Osteoblast (primary cell): ENCODE measurements around the gene HSPA12B. TPM values are rescaled to one million over a fixed set of nuclear protein-coding genes. Genes with fewer than 3 reads are reported as not detected.

Source experiments
- DNase-seq: peaks from one replicate; pipeline ENCODE4 v3.0.0; 2011; ENCODE audit warnings: low spot score, mixed read lengths; ENCODE audit not compliant: insufficient read length; ENCODE audit errors: missing footprints
- H2AFZ ChIP-seq: 2 replicates; pipeline ENCODE4 v1.6.0; 2011; ENCODE audit warnings: mild to moderate bottlenecking, low read length
- H3K27ac ChIP-seq: 2 replicates; pipeline ENCODE4 v1.5.1; 2011; ENCODE audit warnings: mild to moderate bottlenecking, low read depth, low read length, moderate library complexity
- H3K27me3 ChIP-seq: 2 replicates; pipeline ENCODE4 v1.6.0; 2012; ENCODE audit warnings: mild to moderate bottlenecking, control low read depth, inconsistent platforms, low read length, moderate library complexity; ENCODE audit not compliant: insufficient read depth
- H3K36me3 ChIP-seq: 2 replicates; pipeline ENCODE4 v1.5.1; 2011; ENCODE audit warnings: mild to moderate bottlenecking, low read length, control low read depth, moderate library complexity; ENCODE audit not compliant: insufficient read depth
- H3K4me1 ChIP-seq: 2 replicates; pipeline ENCODE4 v1.5.1; 2011; ENCODE audit warnings: mild to moderate bottlenecking, low read length, control low read depth, moderate library complexity; ENCODE audit not compliant: insufficient read depth
- H3K4me2 ChIP-seq: 2 replicates; pipeline ENCODE4 v1.6.0; 2011; ENCODE audit warnings: mild to moderate bottlenecking, low read length; ENCODE audit not compliant: insufficient read depth
- H3K4me3 ChIP-seq: fragments of 200-600 bp; sonication (generic); 3 replicates; pipeline ENCODE4 v1.5.1; 2012; ENCODE audit warnings: mild to moderate bottlenecking, low read length, inconsistent platforms; ENCODE audit not compliant: insufficient read depth
- H3K79me2 ChIP-seq: 2 replicates; pipeline ENCODE4 v1.6.0; 2012; ENCODE audit warnings: mild to moderate bottlenecking, low read length, control low read depth, inconsistent platforms; ENCODE audit not compliant: insufficient read depth
- H3K9me3 ChIP-seq: 2 replicates; pipeline ENCODE4 v1.5.1; 2011; ENCODE audit warnings: low read depth, low read length, control low read depth
- H4K20me1 ChIP-seq: 2 replicates; pipeline ENCODE4 v1.6.0; 2012; ENCODE audit warnings: mild to moderate bottlenecking, low read length, control low read depth; ENCODE audit not compliant: insufficient read depth
- CTCF ChIP-seq: IDR thresholded peaks from 2 replicates; pipeline ENCODE4 v1.5.1; 2011; ENCODE audit warnings: mild to moderate bottlenecking, low read depth, low read length, moderate library complexity; ENCODE audit errors: extremely low read depth
- total RNA-seq: library from RNA; depleted of rRNA; stranded (reverse); fragments of >200 nt; gene quantifications from 2 replicates; pipeline ENCODE4 v1.2.3, GENCODE V29; 2012

Gene HSPA12B
- total RNA-seq, 1 donor: not detected

- DNase-seq: peak; percentile 42
- TF ChIP-seq CTCF: no peak
- no peak overlapping the region for H2AFZ ChIP-seq
Observed at GRCh38 chr20:3704087-3704486, 28.4 kb upstream of the HSPA12B start.

GRCh38 chr20:3705491-3705969, 27.0 kb upstream of the HSPA12B start:
- no peak overlapping the region for H3K4me3 ChIP-seq
- H3K27me3 ChIP-seq: no peaks in the 10 kb centered on the region
- H3K27ac ChIP-seq: no peak overlapping the region
- H2AFZ ChIP-seq: no peak overlapping the region
- no peaks in the 10 kb centered on the region for H4K20me1 ChIP-seq
- TF ChIP-seq CTCF: no peak
- no peaks in the 10 kb centered on the region for H3K79me2 ChIP-seq
- no peak overlapping the region for H3K4me2 ChIP-seq
- H3K9me3 ChIP-seq: no peaks in the 10 kb centered on the region
- no peaks in the 10 kb centered on the region for H3K4me1 ChIP-seq
- DNase-seq: no peak
- H3K36me3 ChIP-seq: no peaks in the 10 kb centered on the region

More at GRCh38 chr20:3704087-3704486, 28.4 kb upstream of the HSPA12B start:
- Histone ChIP-seq H4K20me1 (no peaks in the 10 kb centered on the region), H3K4me2 (no peak overlapping the region), H3K36me3 (no peaks in the 10 kb centered on the region), H3K4me1 (no peaks in the 10 kb centered on the region), H3K4me3 (no peak overlapping the region), H3K79me2 (no peaks in the 10 kb centered on the region), H3K27me3 (no peaks in the 10 kb centered on the region), H3K9me3 (no peaks in the 10 kb centered on the region), H3K27ac (no peak overlapping the region)

- Histone ChIP-seq H3K9me3 (no peaks in the 10 kb centered on the region), H3K79me2 (no peaks in the 10 kb centered on the region), H3K27me3 (no peaks in the 10 kb centered on the region), H3K4me2 (no peak overlapping the region), H3K4me3 (no peak overlapping the region), H3K36me3 (no peaks in the 10 kb centered on the region), H2AFZ (no peak overlapping the region), H3K4me1 (no peaks in the 10 kb centered on the region), H3K27ac (no peak overlapping the region), H4K20me1 (no peaks in the 10 kb centered on the region)
- peak; percentile 34 for DNase-seq
- no peak for TF ChIP-seq CTCF
Observed at GRCh38 chr20:3705970-3706739, 26.3 kb upstream of the HSPA12B start.

GRCh38 chr20:3706774-3707507, 25.5 kb upstream of the HSPA12B start:
- Histone ChIP-seq H3K4me2 (no peak overlapping the region), H3K9me3 (no peaks in the 10 kb centered on the region), H3K27me3 (no peaks in the 10 kb centered on the region), H3K79me2 (no peaks in the 10 kb centered on the region), H3K4me1 (no peaks in the 10 kb centered on the region), H2AFZ (no peak overlapping the region), H3K27ac (no peak overlapping the region), H4K20me1 (no peaks in the 10 kb centered on the region), H3K36me3 (no peaks in the 10 kb centered on the region), H3K4me3 (no peak overlapping the region)
- no peak for TF ChIP-seq CTCF
- DNase-seq: peak; percentile 83
